HG03378 (cell line): Measurements from ENCODE around the gene CHIA.
"Not testable (repeated sequence)": the region's sequence is repeated elsewhere in the genome, so short reads cannot be mapped to it uniquely, and the experiment has no call there.

Source experiments
- ATAC-seq: cut with Tn5 transposase; IDR thresholded peaks from one replicate; pipeline ENCODE4 v1.9.1; 2021; ENCODE audit warnings: mild to moderate bottlenecking, moderate library complexity; ENCODE audit not compliant: unreplicated experiment

The CHIA gene

GRCh38 chr1:111283838-111284237 lies 6.8 kb upstream of the CHIA start:
- ATAC-seq = no peak

GRCh38 chr1:111285879-111286278 lies 4.8 kb upstream of the CHIA start:
- ATAC-seq = no peak

- ATAC-seq = no peak
Observed at GRCh38 chr1:111286912-111287311, 3.7 kb upstream of the CHIA start.

- no peak for ATAC-seq
Observed at GRCh38 chr1:111289371-111289770, 1.3 kb upstream of the CHIA start.

- no peak for ATAC-seq
Observed at GRCh38 chr1:111290104-111290503, 547 bp upstream of the CHIA start.

GRCh38 chr1:111294390-111294789 lies 3.7 kb downstream of the CHIA start:
- no peak for ATAC-seq

- no peak for ATAC-seq
Observed at GRCh38 chr1:111302374-111302773, 11.7 kb downstream of the CHIA start.

- ATAC-seq = no peak
Observed at GRCh38 chr1:111309690-111310089, 19.0 kb downstream of the CHIA start.

- no peak for ATAC-seq
Observed at GRCh38 chr1:111318523-111318922, 27.9 kb downstream of the CHIA start.

GRCh38 chr1:111320066-111320879 lies 29.6 kb downstream of the CHIA start:
- ATAC-seq = no peak

- ATAC-seq = no peak
Observed at GRCh38 chr1:111323231-111323630, 32.6 kb downstream of the CHIA start.

- peak; percentile 82 for ATAC-seq
Observed at GRCh38 chr1:111332190-111332589, 41.5 kb downstream of the CHIA start.

GRCh38 chr1:111334169-111334568 lies 43.5 kb downstream of the CHIA start:
- ATAC-seq = no peak

- ATAC-seq = not testable (repeated sequence)
Observed at GRCh38 chr1:111335214-111335877, 44.7 kb downstream of the CHIA start.

- ATAC-seq = not testable (repeated sequence)
Observed at GRCh38 chr1:111338849-111339248, 48.2 kb downstream of the CHIA start.

GRCh38 chr1:111346089-111346885 lies 55.6 kb downstream of the CHIA start:
- ATAC-seq = peak; percentile 81

- no peak for ATAC-seq
Observed at GRCh38 chr1:111347026-111347425, 56.4 kb downstream of the CHIA start.

- ATAC-seq = no peak
Observed at GRCh38 chr1:111351700-111352099, 61.0 kb downstream of the CHIA start.

GRCh38 chr1:111354584-111354983 lies 63.9 kb downstream of the CHIA start:
- ATAC-seq = no peak

- no peak for ATAC-seq
Observed at GRCh38 chr1:111358964-111359363, 68.3 kb downstream of the CHIA start.

- no peak for ATAC-seq
Observed at GRCh38 chr1:111359376-111359775, 68.7 kb downstream of the CHIA start.

- ATAC-seq = not testable (repeated sequence)
Observed at GRCh38 chr1:111360257-111360656, 69.6 kb downstream of the CHIA start.
